Subcutaneous abdominal adipose tissue (tissue), 5 donors: ENCODE data around the gene CLIC1.
"Not testable (repeated sequence)": the region's sequence is repeated elsewhere in the genome, so short reads cannot be mapped to it uniquely, and the experiment has no call there.

Experiments used
- H3K27ac ChIP-seq: one replicate; pipeline ENCODE4 v1.7.0; 2013; ENCODE audit warnings: low read depth, mild to moderate bottlenecking, inconsistent platforms, low read length, moderate library complexity
- H3K27me3 ChIP-seq, 5 donors: one replicate each; pipeline ENCODE4 v1.7.0; 2013; ENCODE audit warnings: low read length in 5 of 5, inconsistent platforms in 1 of 5; ENCODE audit not compliant: control insufficient read depth in 5 of 5, insufficient read depth in 4 of 5
- H3K36me3 ChIP-seq, 5 donors: one replicate each; pipeline ENCODE4 v1.7.0; 2013; ENCODE audit warnings: low read length in 5 of 5; ENCODE audit not compliant: control insufficient read depth in 5 of 5, insufficient read depth in 5 of 5
- H3K4me1 ChIP-seq, 5 donors: one replicate each; pipeline ENCODE4 v1.7.0; 2013; ENCODE audit warnings: low read length in 5 of 5, mild to moderate bottlenecking in 3 of 5, moderate library complexity in 1 of 5; ENCODE audit not compliant: control insufficient read depth in 5 of 5, insufficient read depth in 5 of 5
- H3K4me3 ChIP-seq, 5 donors: one replicate each; pipeline ENCODE4 v1.7.0; 2013; ENCODE audit warnings: low read length in 5 of 5, low read depth in 1 of 5
- H3K9ac ChIP-seq, 5 donors: one replicate each; pipeline ENCODE4 v1.7.0; 2013; ENCODE audit warnings: low read length in 5 of 5, mild to moderate bottlenecking in 4 of 5, moderate library complexity in 3 of 5
- H3K9me3 ChIP-seq, 5 donors: one replicate each; pipeline ENCODE4 v1.7.0; 2013; ENCODE audit warnings: low read length in 5 of 5; ENCODE audit not compliant: control insufficient read depth in 5 of 5
- donor health status: healthy.
- donor health status: healthy.
- donor health status: healthy.
- donor health status: healthy.
- donor health status: healthy.

Gene CLIC1

GRCh38 chr6:31713991-31714684 lies 22.2 kb downstream of the CLIC1 start:
- Histone ChIP-seq H3K9me3 (no peaks in the 10 kb centered on the region), H3K9ac (no peak overlapping the region), H3K27me3 (peaks cover 0 to 8% (median 4%) of the 10 kb centered on the region in 5 donors), H3K36me3 (no peaks in the 10 kb centered on the region), H3K4me1 (peaks cover 0 to 9% (median 6%) of the 10 kb centered on the region in 5 donors), H3K4me3 (no peak overlapping the region), H3K27ac (no peak overlapping the region)

GRCh38 chr6:31713465-31713864 lies 22.9 kb downstream of the CLIC1 start:
- H3K9me3 ChIP-seq: no peaks in the 10 kb centered on the region
- peaks cover 0 to 9% (median 6%) of the 10 kb centered on the region in 5 donors for H3K4me1 ChIP-seq
- no peaks in the 10 kb centered on the region for H3K36me3 ChIP-seq
- H3K4me3 ChIP-seq: no peak overlapping the region
- no peak overlapping the region for H3K27ac ChIP-seq
- H3K27me3 ChIP-seq: peaks cover 0 to 8% (median 4%) of the 10 kb centered on the region in 5 donors
- H3K9ac ChIP-seq: no peak overlapping the region

GRCh38 chr6:31712296-31712695 lies 24.0 kb downstream of the CLIC1 start:
- Histone ChIP-seq H3K27ac (no peak overlapping the region), H3K36me3 (no peaks in the 10 kb centered on the region), H3K27me3 (peaks cover 0 to 8% (median 4%) of the 10 kb centered on the region in 5 donors), H3K4me1 (peaks cover 0 to 9% (median 6%) of the 10 kb centered on the region in 5 donors), H3K9me3 (no peaks in the 10 kb centered on the region), H3K9ac (no peak overlapping the region), H3K4me3 (no peak overlapping the region)

- no peaks in the 10 kb centered on the region for H3K9me3 ChIP-seq
- no peak overlapping the region for H3K4me3 ChIP-seq
- no peaks in the 10 kb centered on the region for H3K36me3 ChIP-seq
- H3K27me3 ChIP-seq: peaks cover 0 to 8% (median 4%) of the 10 kb centered on the region in 5 donors
- H3K4me1 ChIP-seq: peaks cover 0 to 9% (median 6%) of the 10 kb centered on the region in 5 donors
- no peak overlapping the region for H3K9ac ChIP-seq
- no peak overlapping the region for H3K27ac ChIP-seq
Observed at GRCh38 chr6:31711233-31711632, 25.1 kb downstream of the CLIC1 start.

- no peaks in the 10 kb centered on the region for H3K9me3 ChIP-seq
- H3K36me3 ChIP-seq: no peaks in the 10 kb centered on the region
- no peak overlapping the region for H3K9ac ChIP-seq
- no peak overlapping the region for H3K27ac ChIP-seq
- H3K4me1 ChIP-seq: peaks cover 0 to 9% (median 6%) of the 10 kb centered on the region in 5 donors
- peaks cover 0 to 8% (median 4%) of the 10 kb centered on the region in 5 donors for H3K27me3 ChIP-seq
- H3K4me3 ChIP-seq: no peak overlapping the region
Observed at GRCh38 chr6:31710523-31711219, 25.7 kb downstream of the CLIC1 start.

GRCh38 chr6:31709157-31709556 lies 27.2 kb downstream of the CLIC1 start:
- H3K9me3 ChIP-seq, H3K4me1 ChIP-seq, H3K36me3 ChIP-seq, H3K27me3 ChIP-seq, H3K27ac ChIP-seq, H3K9ac ChIP-seq, H3K4me3 ChIP-seq: not testable (repeated sequence)

GRCh38 chr6:31708224-31708623 lies 28.1 kb downstream of the CLIC1 start:
- peaks cover 0 to 15% (median 12%) of the 10 kb centered on the region in 5 donors for H3K4me1 ChIP-seq
- peaks cover 0 to 4% (median 4%) of the 10 kb centered on the region in 5 donors for H3K27me3 ChIP-seq

GRCh38 chr6:31707701-31708100 lies 28.6 kb downstream of the CLIC1 start:
- H3K27me3 ChIP-seq: peaks cover 0 to 4% (median 4%) of the 10 kb centered on the region in 5 donors
- no peaks in the 10 kb centered on the region for H3K36me3 ChIP-seq
- H3K4me3 ChIP-seq: no peak overlapping the region
- peaks cover 0 to 18% (median 12%) of the 10 kb centered on the region in 5 donors for H3K4me1 ChIP-seq
- H3K27ac ChIP-seq: no peak overlapping the region
- H3K9me3 ChIP-seq: no peaks in the 10 kb centered on the region
- no peak overlapping the region for H3K9ac ChIP-seq

More at GRCh38 chr6:31708224-31708623, 28.1 kb downstream of the CLIC1 start:
- no peak overlapping the region for H3K27ac ChIP-seq
- no peaks in the 10 kb centered on the region for H3K9me3 ChIP-seq
- no peak overlapping the region for H3K4me3 ChIP-seq
- no peaks in the 10 kb centered on the region for H3K36me3 ChIP-seq
- no peak overlapping the region for H3K9ac ChIP-seq

- Histone ChIP-seq H3K27me3 (peaks cover 0 to 4% (median 4%) of the 10 kb centered on the region in 5 donors), H3K4me3 (no peak within 1 kb of the TSS), H3K36me3 (no peaks in the 10 kb centered on the region), H3K4me1 (peaks cover 5 to 29% (median 22%) of the 10 kb centered on the region in 5 donors), H3K9me3 (no peaks in the 10 kb centered on the region), H3K27ac (no peak within 1 kb of the TSS), H3K9ac (no peak within 1 kb of the TSS)
Observed at GRCh38 chr6:31706599-31706998, 29.7 kb downstream of the CLIC1 start, which contains the start of gene LY6G6F. Gene LY6G6F, plus strand, starts transcription at chr6:31706866. Its CDS starts 41 bp downstream, at chr6:31706907.

- H3K4me3 ChIP-seq: no peak overlapping the region
- peaks cover 0 to 4% (median 4%) of the 10 kb centered on the region in 5 donors for H3K27me3 ChIP-seq
- H3K4me1 ChIP-seq: peaks cover 6 to 32% (median 23%) of the 10 kb centered on the region in 5 donors
- H3K9ac ChIP-seq: no peak overlapping the region
- peaks cover 0 to 3% (median 0%) of the 10 kb centered on the region in 5 donors for H3K36me3 ChIP-seq
- H3K27ac ChIP-seq: no peak overlapping the region
- no peaks in the 10 kb centered on the region for H3K9me3 ChIP-seq
Observed at GRCh38 chr6:31705931-31706330, 30.4 kb downstream of the CLIC1 start.
